H1 (cell line): Measurements from ENCODE around the gene SPOCD1. TPM values are rescaled to one million over a fixed set of nuclear protein-coding genes. Genes with fewer than 3 reads are reported as not detected.

ENCODE experiments used
- CTCF ChIA-PET: fragments of 300-600 bp; sonication (Branson Sonifier 250); formaldehyde crosslinking; loops from one replicate; lab custom pipeline; 2021; ENCODE audit not compliant: partially characterized antibody; lab: Charles Lee
- POLR2A ChIA-PET: fragments of 300-600 bp; sonication (Branson Sonifier 250); formaldehyde crosslinking; loops from one replicate; lab custom pipeline; 2021; ENCODE audit warnings: inconsistent platforms; ENCODE audit not compliant: partially characterized antibody; lab: Charles Lee
- DNase-seq, 2 experiments: peaks; one replicate each; pipeline versions ENCODE4 v3.0.0 to v3.0.0-alpha.2; 2010 to 2022; ENCODE audit warnings: low spot score in 2 of 2, low read depth in 1 of 2, mixed read lengths in 1 of 2
- FAIRE-seq: peaks from 2 replicates; lab custom pipeline; 2011; peaks lifted over from hg19 to GRCh38; lab: Jason Lieb, UNC
- H2AFZ ChIP-seq: 2 replicates; pipeline ENCODE4 v1.8.1; 2012; ENCODE audit warnings: low read length, inconsistent platforms
- H2AK5ac ChIP-seq: 2 replicates; pipeline ENCODE4 v1.6.1; 2013; ENCODE audit warnings: low read depth, low read length
- H2BK120ac ChIP-seq: replicated peaks from 2 replicates; pipeline ENCODE3; 2013; ENCODE audit warnings: low read depth, low read length, inconsistent platforms
- H2BK12ac ChIP-seq: 2 replicates; pipeline ENCODE4 v1.6.1; 2013; ENCODE audit warnings: low read depth, low read length
- H2BK15ac ChIP-seq: 2 replicates; pipeline ENCODE4 v1.6.1; 2013; ENCODE audit warnings: low read length
- H2BK20ac ChIP-seq: 2 replicates; pipeline ENCODE4 v1.6.1; 2013; ENCODE audit warnings: low read length
- H2BK5ac ChIP-seq: 2 replicates; pipeline ENCODE4 v1.6.1; 2013; ENCODE audit warnings: low read depth, low read length
- H3K14ac ChIP-seq: 2 replicates; pipeline ENCODE4 v1.6.1; 2013; ENCODE audit warnings: inconsistent platforms; ENCODE audit not compliant: insufficient read length
- H3K18ac ChIP-seq: 2 replicates; pipeline ENCODE4 v1.6.1; 2013; ENCODE audit warnings: low read length; ENCODE audit errors: extremely low read depth
- H3K23ac ChIP-seq: 2 replicates; pipeline ENCODE4 v1.6.1; 2013; ENCODE audit warnings: inconsistent platforms; ENCODE audit not compliant: insufficient read length
- H3K23me2 ChIP-seq: 2 replicates; pipeline ENCODE4 v1.6.1; 2013; ENCODE audit warnings: low read depth, low read length
- H3K27ac ChIP-seq: 2 replicates; pipeline ENCODE4 v1.6.1; 2011; ENCODE audit warnings: low read depth, low read length, inconsistent platforms
- H3K27me3 ChIP-seq, 4 experiments: replicated peaks in 1 of 4; 1 replicate in 1 of 4; 2 replicates in 3 of 4; pipeline versions ENCODE4 v1.6.1 to v1.8.1; 2011 to 2013; ENCODE audit warnings: low read length in 3 of 4, mild to moderate bottlenecking in 3 of 4, inconsistent platforms in 2 of 4, mixed read lengths in 2 of 4, moderate library complexity in 1 of 4; ENCODE audit not compliant: control insufficient read depth in 3 of 4, insufficient read depth in 3 of 4; ENCODE audit errors: extremely low read depth in 1 of 4
- H3K36me3 ChIP-seq, 4 experiments: 2 replicates each; pipeline versions ENCODE4 v1.6.1 to v1.8.1; 2011 to 2013; ENCODE audit warnings: mild to moderate bottlenecking in 4 of 4, low read length in 3 of 4, moderate library complexity in 2 of 4, control low read depth in 1 of 4, inconsistent platforms in 1 of 4; ENCODE audit not compliant: insufficient read depth in 4 of 4, control insufficient read depth in 2 of 4
- H3K4ac ChIP-seq: replicated peaks from 2 replicates; pipeline ENCODE3; 2013; ENCODE audit warnings: low read length, low read depth, mixed read lengths, inconsistent platforms; ENCODE audit not compliant: insufficient read length
- H3K4me1 ChIP-seq, 4 experiments: replicated peaks in 1 of 4; 1 replicate in 1 of 4; 2 replicates in 3 of 4; pipeline versions ENCODE4 v1.6.1 to v1.8.1; 2011 to 2013; ENCODE audit warnings: low read length in 3 of 4, inconsistent platforms in 2 of 4, mixed read lengths in 1 of 4; ENCODE audit not compliant: insufficient read depth in 4 of 4, control insufficient read depth in 3 of 4
- H3K4me2 ChIP-seq, 2 experiments: 2 replicates each; pipeline versions ENCODE4 v1.6.1 to v1.8.1; 2011 to 2013; ENCODE audit warnings: low read depth in 2 of 2, low read length in 2 of 2, control low read depth in 1 of 2, inconsistent platforms in 1 of 2, mild to moderate bottlenecking in 1 of 2; ENCODE audit not compliant: insufficient read depth in 1 of 2
- H3K4me3 ChIP-seq, 4 experiments: fragments of 200-600, 300-600 bp in 1 of 4; sonication (generic), shearing (Covaris generic), sonication (Bioruptor Twin) in 1 of 4; 2 replicates each; pipeline versions ENCODE4 v1.5.1 to v1.8.1; 2011 to 2016; ENCODE audit warnings: low read length in 4 of 4, low read depth in 3 of 4, control low read depth in 2 of 4, inconsistent platforms in 2 of 4, mild to moderate bottlenecking in 2 of 4, mixed read lengths in 1 of 4, moderate library complexity in 1 of 4; ENCODE audit not compliant: insufficient read depth in 2 of 4; ENCODE audit errors: extremely low read depth in 1 of 4
- H3K56ac ChIP-seq: replicated peaks from 2 replicates; pipeline ENCODE3; 2013; ENCODE audit warnings: low read depth, mild to moderate bottlenecking, mixed read lengths, low read length, inconsistent platforms; ENCODE audit not compliant: insufficient read length
- H3K79me1 ChIP-seq: 2 replicates; pipeline ENCODE4 v1.6.1; 2013; ENCODE audit warnings: low read depth, low read length, control low read depth
- H3K79me2 ChIP-seq, 2 experiments: 2 replicates each; pipeline versions ENCODE4 v1.6.1 to v1.8.1; 2012 to 2013; ENCODE audit warnings: low read length in 2 of 2, mild to moderate bottlenecking in 2 of 2, inconsistent platforms in 1 of 2; ENCODE audit not compliant: insufficient read depth in 2 of 2, control insufficient read depth in 1 of 2
- H3K9ac ChIP-seq, 4 experiments: replicated peaks in 1 of 4; 1 replicate in 1 of 4; 2 replicates in 3 of 4; pipeline versions ENCODE4 v1.6.1 to v1.8.1; 2011 to 2013; ENCODE audit warnings: low read depth in 3 of 4, low read length in 3 of 4, control low read depth in 2 of 4, mild to moderate bottlenecking in 2 of 4, moderate library complexity in 2 of 4, inconsistent platforms in 1 of 4; ENCODE audit errors: extremely low read depth in 1 of 4
- H3K9me3 ChIP-seq, 2 experiments: 2 replicates each; pipeline versions ENCODE4 v1.6.1 to v1.8.1; 2012 to 2013; ENCODE audit warnings: mild to moderate bottlenecking in 2 of 2, moderate library complexity in 2 of 2, control low read depth in 1 of 2, inconsistent platforms in 1 of 2, low read depth in 1 of 2, low read length in 1 of 2, mixed read lengths in 1 of 2; ENCODE audit not compliant: insufficient read depth in 2 of 2
- H4K20me1 ChIP-seq, 2 experiments: replicated peaks in 1 of 2; 2 replicates each; pipeline versions ENCODE3 to v1.8.1; 2011 to 2013; ENCODE audit warnings: inconsistent platforms in 2 of 2, low read length in 2 of 2, mild to moderate bottlenecking in 1 of 2; ENCODE audit not compliant: insufficient read depth in 2 of 2, control insufficient read depth in 1 of 2
- H4K5ac ChIP-seq: 2 replicates; pipeline ENCODE4 v1.6.1; 2013; ENCODE audit warnings: low read length, low read depth, mixed read lengths, inconsistent platforms; ENCODE audit not compliant: insufficient read length
- H4K8ac ChIP-seq: 2 replicates; pipeline ENCODE4 v1.8.0; 2013; ENCODE audit warnings: mild to moderate bottlenecking, moderate library complexity, low read length, inconsistent platforms; ENCODE audit not compliant: insufficient read depth; ENCODE audit errors: extremely low read depth
- H4K91ac ChIP-seq: replicated peaks from 2 replicates; pipeline ENCODE3; 2013; ENCODE audit warnings: low read length, mixed read lengths, inconsistent platforms; ENCODE audit not compliant: insufficient read length
- CHD2 ChIP-seq: IDR thresholded peaks from 2 replicates; pipeline ENCODE4 v1.6.1; 2012; ENCODE audit warnings: low read length, improper control_type of control experiment
- JUND ChIP-seq: IDR thresholded peaks from 2 replicates; pipeline ENCODE4 v1.6.1; 2011; ENCODE audit warnings: mild to moderate bottlenecking, improper control_type of control experiment, low read length
- PHF8 ChIP-seq: fragments of 200-600 bp; sonication (generic); conservative IDR thresholded peaks from 2 replicates; pipeline ENCODE4 v1.7.1; 2012; ENCODE audit warnings: low read depth, mild to moderate bottlenecking, inconsistent platforms, low read length, moderate library complexity
- RNF2 ChIP-seq: fragments of 200-900, 300-1000 bp; sonication (generic); IDR thresholded peaks from 2 replicates; pipeline ENCODE4 v1.7.1; 2016; ENCODE audit warnings: borderline replicate concordance, low read depth, mild to moderate bottlenecking, antibody characterized with exemption, low read length; ENCODE audit not compliant: poor library complexity, severe bottlenecking; ENCODE audit errors: missing control alignments
- SIX5 ChIP-seq: IDR thresholded peaks from 2 replicates; pipeline ENCODE4 v1.6.1; 2011; ENCODE audit warnings: mild to moderate bottlenecking, low read depth, low read length
- TBP ChIP-seq: IDR thresholded peaks from 2 replicates; pipeline ENCODE4 v1.6.1; 2011; ENCODE audit warnings: low read depth, low read length, improper control_type of control experiment
- ZNF274 ChIP-seq: IDR thresholded peaks from 2 replicates; pipeline ENCODE4 v1.7.0; 2012; ENCODE audit warnings: low read length, borderline replicate concordance; ENCODE audit errors: extremely low read depth
- WGBS, 2 experiments: shearing (Covaris generic) in 1 of 2; methylation state at CpG; one replicate each; pipeline versions ENCODE4 v1.1.6 to v1.1.7; 2013 to 2015; ENCODE audit warnings: low lambda C conversion rate in 2 of 2, mixed read lengths in 2 of 2, inconsistent platforms in 1 of 2, low coverage in 1 of 2, missing lambda C conversion rate in 1 of 2; ENCODE audit not compliant: insufficient replicate concordance in 2 of 2, insufficient coverage in 1 of 2, insufficient read length in 1 of 2; ENCODE audit errors: extremely low coverage in 1 of 2, missing lambda C conversion rate in 1 of 2; 5-methylcytosine and 5-hydroxymethylcytosine counted together
- polyA plus RNA-seq, 7 experiments: library from polyadenylated mRNA; depleted of rRNA in 3 of 7; stranded (reverse) in 5 of 7; unstranded in 2 of 7; fragments of >200 nt in 5 of 7; fragments of 200-250 nt in 2 of 7; gene quantifications; 1 replicate in 5 of 7; 2 replicates in 1 of 7; 4 replicates in 1 of 7; pipeline versions ENCODE4 v1.2.1 to v1.2.3, GENCODE V29; 2011 to 2013; ENCODE audit warnings: missing spikeins in 2 of 7, mixed read lengths in 2 of 7
- total RNA-seq: library from RNA; stranded (reverse); fragmentation: NEBNext Ultra II Directional; extraction: Animal tissue kit (Norgen Biotek cat#: 25700); gene quantifications from 2 replicates; pipeline ENCODE4 v1.2.1, GENCODE V29; 2021
- TF ChIP-seq, protein P1 (sequence below), 3 experiments: IDR thresholded peaks; 1 replicate in 2 of 3; 2 replicates in 1 of 3; pipeline versions ENCODE4 v1.5.1 to v1.6.1; 2011; ENCODE audit warnings: low read length in 3 of 3, mild to moderate bottlenecking in 3 of 3, inconsistent platforms in 2 of 3, low read depth in 1 of 3, moderate library complexity in 1 of 3; ENCODE audit not compliant: insufficient read depth in 1 of 3; ENCODE audit errors: control extremely low read depth in 1 of 3
- TF ChIP-seq, protein P2 (sequence below): IDR thresholded peaks from 2 replicates; pipeline ENCODE4 v1.6.1; 2012; ENCODE audit warnings: inconsistent platforms

The SPOCD1 gene
- total and polyA plus RNA-seq, 2 of the 8 experiments (the other 6 are each of a cell fraction or from before 2014, with no cell fraction given) = 1.8 to 2.9 TPM

DNA sequence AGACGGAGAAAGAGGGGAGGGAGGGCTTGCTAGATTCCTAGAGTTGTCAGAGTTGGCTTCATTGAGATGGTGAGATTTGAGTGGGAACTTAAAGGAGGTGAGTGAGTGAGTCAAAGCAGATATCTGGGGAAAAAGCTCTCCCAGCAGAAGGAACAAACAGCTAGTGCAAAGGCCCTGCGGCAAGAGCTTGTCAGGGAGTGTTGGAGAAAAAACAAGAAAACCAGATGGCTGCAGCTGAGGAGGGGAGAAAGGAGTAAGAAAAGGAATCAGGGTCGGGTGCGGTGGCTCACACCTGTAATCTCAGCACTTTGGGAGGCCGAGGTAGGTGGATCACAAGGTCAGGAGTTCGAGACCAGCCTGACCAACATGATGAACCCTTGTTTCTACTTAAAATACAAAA lies 40.3 kb upstream of the SPOCD1 start:
- Histone ChIP-seq H4K5ac (no peak overlapping the region), H3K4me2 (no peak overlapping the region), H4K20me1 (no peaks in the 10 kb centered on the region), H3K27me3 (no peaks in the 10 kb centered on the region; a peak in 1 of 7 replicates), H3K27ac (no peak overlapping the region), H2AK5ac (no peak overlapping the region), H2BK15ac (no peak overlapping the region), H3K79me1 (no peaks in the 10 kb centered on the region), H3K23ac (no peak overlapping the region), H2BK12ac (no peak overlapping the region), H4K91ac (no peak overlapping the region), H3K4me1 (peaks cover 0 to 4% (median 0%) of the 10 kb centered on the region in 4 experiments; a peak in 2 of 7 replicates), H3K9me3 (no peaks in the 10 kb centered on the region), H4K8ac (no peak overlapping the region), H3K4ac (no peak overlapping the region), H3K79me2 (no peaks in the 10 kb centered on the region), H2AFZ (no peak overlapping the region), H3K9ac (no peak overlapping the region), H2BK5ac (no peak overlapping the region), H3K14ac (no peak overlapping the region), H3K56ac (no peak overlapping the region), H3K23me2 (no peaks in the 10 kb centered on the region), H3K18ac (no peak overlapping the region), H3K4me3 (no peak overlapping the region), H3K36me3 (no peaks in the 10 kb centered on the region), H2BK120ac (no peak overlapping the region), H2BK20ac (no peak overlapping the region)
- no peak for TF ChIP-seq CHD2
- no peak for TF ChIP-seq SIX5
- no peak for TF ChIP-seq RNF2
- TF ChIP-seq, protein P1, sequence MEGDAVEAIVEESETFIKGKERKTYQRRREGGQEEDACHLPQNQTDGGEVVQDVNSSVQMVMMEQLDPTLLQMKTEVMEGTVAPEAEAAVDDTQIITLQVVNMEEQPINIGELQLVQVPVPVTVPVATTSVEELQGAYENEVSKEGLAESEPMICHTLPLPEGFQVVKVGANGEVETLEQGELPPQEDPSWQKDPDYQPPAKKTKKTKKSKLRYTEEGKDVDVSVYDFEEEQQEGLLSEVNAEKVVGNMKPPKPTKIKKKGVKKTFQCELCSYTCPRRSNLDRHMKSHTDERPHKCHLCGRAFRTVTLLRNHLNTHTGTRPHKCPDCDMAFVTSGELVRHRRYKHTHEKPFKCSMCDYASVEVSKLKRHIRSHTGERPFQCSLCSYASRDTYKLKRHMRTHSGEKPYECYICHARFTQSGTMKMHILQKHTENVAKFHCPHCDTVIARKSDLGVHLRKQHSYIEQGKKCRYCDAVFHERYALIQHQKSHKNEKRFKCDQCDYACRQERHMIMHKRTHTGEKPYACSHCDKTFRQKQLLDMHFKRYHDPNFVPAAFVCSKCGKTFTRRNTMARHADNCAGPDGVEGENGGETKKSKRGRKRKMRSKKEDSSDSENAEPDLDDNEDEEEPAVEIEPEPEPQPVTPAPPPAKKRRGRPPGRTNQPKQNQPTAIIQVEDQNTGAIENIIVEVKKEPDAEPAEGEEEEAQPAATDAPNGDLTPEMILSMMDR (IDR thresholded peaks at IDR 0.05; ENCODE audit: control extremely low read depth in 1 of 3, insufficient read depth in 1 of 3, low read depth in 1 of 3, low read length in 3 of 3) = no peak
- TF ChIP-seq, protein P2, sequence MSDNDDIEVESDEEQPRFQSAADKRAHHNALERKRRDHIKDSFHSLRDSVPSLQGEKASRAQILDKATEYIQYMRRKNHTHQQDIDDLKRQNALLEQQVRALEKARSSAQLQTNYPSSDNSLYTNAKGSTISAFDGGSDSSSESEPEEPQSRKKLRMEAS = no peak
- TF ChIP-seq JUND = no peak
- no peak for TF ChIP-seq TBP
- TF ChIP-seq ZNF274 = no peak
- TF ChIP-seq PHF8 = no peak
- DNase-seq (no peak), FAIRE-seq (no peak)
- CTCF ChIA-PET = no interaction called here
- 92% methylated on average over 6 of the region's 6 CpGs; no CpG with 5 or more reads in 1 of the 2 experiments for WGBS, 2 experiments
- POLR2A ChIA-PET = no interaction called here
